NCI-H2029 treated with DMSO at 0.1 percent for 48 hours (cell line): ENCODE data around the gene PLCB2.

Source experiments
- DNase-seq: peaks from one replicate; lab custom pipeline; 2025; lab: John Stamatoyannopoulos, UW

The PLCB2 gene

GRCh38 chr15:40285151-40285550, 22.6 kb downstream of the PLCB2 start:
- no peak for DNase-seq

GRCh38 chr15:40283615-40284300, 24.0 kb downstream of the PLCB2 start:
- no peak for DNase-seq

- DNase-seq: no peak
Measured at GRCh38 chr15:40282869-40283614, 24.7 kb downstream of the PLCB2 start, which contains the start of gene ANKRD63. Gene ANKRD63, minus strand, starts transcription at chr15:40283064. Its CDS starts 478 bp downstream, at chr15:40282586.

- DNase-seq: no peak
Measured at GRCh38 chr15:40282147-40282868, 25.4 kb downstream of the PLCB2 start.

- DNase-seq: no peak
Measured at GRCh38 chr15:40281801-40282146, 26.0 kb downstream of the PLCB2 start.

- DNase-seq: no peak
Measured at GRCh38 chr15:40281057-40281800, 26.5 kb downstream of the PLCB2 start.

GRCh38 chr15:40280260-40281056, 27.3 kb downstream of the PLCB2 start:
- no peak for DNase-seq

GRCh38 chr15:40279437-40280141, 28.1 kb downstream of the PLCB2 start:
- no peak for DNase-seq

- no peak for DNase-seq
Measured at GRCh38 chr15:40278026-40278425, 29.7 kb downstream of the PLCB2 start.

- DNase-seq: no peak
Measured at GRCh38 chr15:40277471-40277870, 30.3 kb downstream of the PLCB2 start.

GRCh38 chr15:40276927-40277326, 30.8 kb downstream of the PLCB2 start:
- DNase-seq: no peak

- no peak for DNase-seq
Measured at GRCh38 chr15:40275954-40276353, 31.8 kb downstream of the PLCB2 start.

- DNase-seq: no peak
Measured at GRCh38 chr15:40275523-40275922, 32.2 kb downstream of the PLCB2 start.

- no peak for DNase-seq
Measured at GRCh38 chr15:40274350-40275274, 33.1 kb downstream of the PLCB2 start.

GRCh38 chr15:40273428-40273827, 34.3 kb downstream of the PLCB2 start:
- DNase-seq: no peak

GRCh38 chr15:40272485-40273056, 35.2 kb downstream of the PLCB2 start:
- DNase-seq: no peak

GRCh38 chr15:40271685-40272484, 35.9 kb downstream of the PLCB2 start:
- no peak for DNase-seq

GRCh38 chr15:40270246-40270995, 37.3 kb downstream of the PLCB2 start:
- no peak for DNase-seq
